SK-N-SH (cell line): Measurements from ENCODE around the gene RASGRF2.

ENCODE experiments used
- CHD2 ChIP-seq: fragments of 150-350 bp; IDR thresholded peaks from 2 replicates; pipeline ENCODE4 v1.6.1; 2018; ENCODE audit warnings: low read length; ENCODE audit not compliant: partially characterized antibody
- CTCF ChIP-seq: fragments of 200-600 bp; sonication (generic); IDR thresholded peaks from 2 replicates; pipeline ENCODE4 v1.6.1; 2017; ENCODE audit warnings: antibody characterized with exemption, mild to moderate bottlenecking, moderate library complexity
- EP300 ChIP-seq, 2 experiments: IDR thresholded peaks; 2 replicates each; pipeline versions ENCODE4 v1.4.0 to v1.6.1; 2012; ENCODE audit warnings: borderline replicate concordance in 1 of 2, low read depth in 1 of 2, low read length in 1 of 2
- GABPA ChIP-seq: IDR thresholded peaks from 2 replicates; pipeline ENCODE4 v1.4.0; 2012; ENCODE audit warnings: low read depth, mild to moderate bottlenecking
- IRF3 ChIP-seq: fragments of 150-350 bp; IDR thresholded peaks from 2 replicates; pipeline ENCODE4 v1.6.1; 2016; ENCODE audit warnings: mild to moderate bottlenecking, low read depth, low read length
- JUND ChIP-seq: IDR thresholded peaks from 2 replicates; pipeline ENCODE4 v1.4.0; 2012
- MAX ChIP-seq: IDR thresholded peaks from 2 replicates; pipeline ENCODE4 v1.4.0; 2012; ENCODE audit warnings: low read depth
- MEF2A ChIP-seq: IDR thresholded peaks from 2 replicates; pipeline ENCODE4 v1.4.0; 2012; ENCODE audit warnings: low read depth, borderline replicate concordance
- MXI1 ChIP-seq: IDR thresholded peaks from 2 replicates; pipeline ENCODE4 v1.6.1; 2012; ENCODE audit warnings: mild to moderate bottlenecking, low read depth, low read length, improper control_type of control experiment
- NRF1 ChIP-seq: IDR thresholded peaks from 2 replicates; pipeline ENCODE4 v1.6.1; 2012; ENCODE audit warnings: low read depth, mild to moderate bottlenecking, low read length
- POLR2AphosphoS5 ChIP-seq: IDR thresholded peaks from 2 replicates; pipeline ENCODE4 v1.6.1; 2012; ENCODE audit warnings: low read depth, low read length
- RAD21 ChIP-seq: IDR thresholded peaks from 2 replicates; pipeline ENCODE4 v1.6.1; 2012; ENCODE audit warnings: mild to moderate bottlenecking, low read length
- USF1 ChIP-seq: IDR thresholded peaks from 2 replicates; pipeline ENCODE4 v1.4.0; 2012; ENCODE audit warnings: low read depth, borderline replicate concordance
- ZBTB33 ChIP-seq: IDR thresholded peaks from 2 replicates; pipeline ENCODE4 v1.4.0; 2012; ENCODE audit warnings: low read depth, borderline replicate concordance

GRCh38 chr5:80982093-80982492, 21.9 kb downstream of the RASGRF2 start:
- TF ChIP-seq CHD2 = no peak
- no peak for TF ChIP-seq CTCF
- no peak for TF ChIP-seq GABPA
- TF ChIP-seq POLR2AphosphoS5 = no peak
- TF ChIP-seq MAX = no peak
- no peak for TF ChIP-seq NRF1
- no peak for TF ChIP-seq USF1
- TF ChIP-seq JUND = no peak
- TF ChIP-seq MXI1 = no peak
- no peak for TF ChIP-seq RAD21
- no peak for TF ChIP-seq MEF2A
- no peak for TF ChIP-seq EP300 (IDR thresholded peaks at IDR 0.05; ENCODE audit: borderline replicate concordance in 1 of 2, low read depth in 1 of 2, low read length in 1 of 2)
- TF ChIP-seq IRF3 = no peak
- no peak for TF ChIP-seq ZBTB33
